ENCODE results near the gene TDRD7.

DNA sequence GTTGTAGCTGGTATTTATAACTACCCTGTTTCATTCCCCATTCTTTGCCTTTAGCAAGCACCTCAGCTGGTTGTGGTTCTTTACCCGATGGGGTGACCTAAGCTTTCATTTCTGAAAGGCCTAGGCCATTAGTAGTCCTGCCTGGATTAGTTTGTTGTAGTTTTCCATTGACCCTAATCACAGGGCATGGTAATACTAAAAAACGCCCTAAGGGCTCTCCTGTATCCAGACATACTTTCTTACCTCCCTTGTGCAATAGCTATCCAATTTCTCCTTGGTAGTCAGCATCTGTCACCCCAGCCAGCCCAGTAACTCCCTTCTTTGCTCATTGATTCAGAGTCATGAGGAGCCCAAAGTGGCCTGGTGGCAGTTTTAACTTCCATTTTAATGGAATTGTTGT lies 113.6 kb downstream of the TDRD7 start:
- TF ChIP-seq, protein P1, sequence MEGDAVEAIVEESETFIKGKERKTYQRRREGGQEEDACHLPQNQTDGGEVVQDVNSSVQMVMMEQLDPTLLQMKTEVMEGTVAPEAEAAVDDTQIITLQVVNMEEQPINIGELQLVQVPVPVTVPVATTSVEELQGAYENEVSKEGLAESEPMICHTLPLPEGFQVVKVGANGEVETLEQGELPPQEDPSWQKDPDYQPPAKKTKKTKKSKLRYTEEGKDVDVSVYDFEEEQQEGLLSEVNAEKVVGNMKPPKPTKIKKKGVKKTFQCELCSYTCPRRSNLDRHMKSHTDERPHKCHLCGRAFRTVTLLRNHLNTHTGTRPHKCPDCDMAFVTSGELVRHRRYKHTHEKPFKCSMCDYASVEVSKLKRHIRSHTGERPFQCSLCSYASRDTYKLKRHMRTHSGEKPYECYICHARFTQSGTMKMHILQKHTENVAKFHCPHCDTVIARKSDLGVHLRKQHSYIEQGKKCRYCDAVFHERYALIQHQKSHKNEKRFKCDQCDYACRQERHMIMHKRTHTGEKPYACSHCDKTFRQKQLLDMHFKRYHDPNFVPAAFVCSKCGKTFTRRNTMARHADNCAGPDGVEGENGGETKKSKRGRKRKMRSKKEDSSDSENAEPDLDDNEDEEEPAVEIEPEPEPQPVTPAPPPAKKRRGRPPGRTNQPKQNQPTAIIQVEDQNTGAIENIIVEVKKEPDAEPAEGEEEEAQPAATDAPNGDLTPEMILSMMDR (IDR thresholded peaks at IDR 0.05; ENCODE audit: poor library complexity), result no peak
- TF ChIP-seq EZH2 (IDR thresholded peaks at IDR 0.05; ENCODE audit: borderline replicate concordance), result no peak

Measured in hepatocyte (in vitro differentiated cells).